NCI-H128 (cell line): ENCODE results near the gene CDHR5.
"Not testable (repeated sequence)": the region's sequence is repeated elsewhere in the genome, so short reads cannot be mapped to it uniquely, and the experiment has no call there.

Experiments used
- DNase-seq: peaks from one replicate; lab custom pipeline; 2025; ENCODE audit not compliant: unreplicated experiment; lab: John Stamatoyannopoulos, UW

CDHR5 gene

DNA sequence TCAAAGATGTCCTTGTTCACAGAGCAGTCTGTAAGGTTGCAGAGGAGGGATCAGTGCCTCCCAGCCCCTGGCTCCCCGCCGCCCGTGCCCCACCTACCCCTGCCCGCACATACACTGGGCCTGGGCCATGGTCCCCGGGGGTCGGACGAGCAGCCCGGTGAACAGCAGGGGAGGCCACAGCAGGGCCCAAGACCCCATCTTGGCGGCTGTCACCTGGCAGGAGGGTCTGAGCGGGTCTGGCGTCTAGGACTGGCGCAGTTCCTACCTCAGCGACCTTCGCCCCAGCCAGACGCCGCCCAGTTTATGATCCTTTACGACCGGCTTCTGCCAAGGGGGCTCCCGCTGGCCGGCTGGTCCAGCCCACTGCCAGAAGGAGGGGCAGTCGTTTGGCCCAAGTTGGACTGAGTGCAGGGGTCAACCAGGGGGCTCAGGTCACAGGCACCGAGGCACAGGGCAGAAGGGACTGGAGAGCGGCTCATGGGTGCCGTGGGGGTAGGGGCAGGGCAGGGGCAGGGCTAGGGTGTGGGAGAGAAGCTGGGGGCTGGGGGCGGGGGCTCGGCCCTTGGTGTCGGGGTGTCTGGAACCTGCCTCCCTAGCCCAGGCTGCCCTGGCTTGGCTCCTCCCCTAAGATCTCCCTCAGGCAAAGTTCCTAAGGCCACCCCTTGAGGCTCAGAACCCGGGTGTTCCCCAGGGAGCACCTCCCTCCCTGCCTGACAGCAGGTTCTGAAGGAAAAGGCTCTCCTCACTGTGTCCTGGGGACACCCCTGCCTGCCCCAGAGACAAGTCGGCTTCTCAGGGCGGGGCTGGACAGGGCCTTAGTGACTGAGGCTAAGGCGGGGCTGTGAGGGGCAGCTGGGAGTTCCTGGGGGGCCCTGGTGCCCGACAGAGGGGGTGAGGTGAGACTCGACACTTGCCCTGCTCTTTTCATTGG lies at the start of gene CDHR5:
CDHR5 (minus strand) TSS at position 251 of the 931 bp plus-strand sequence; CDS start at position 198, 53 bp downstream.
- no peak for DNase-seq

- no peak for DNase-seq
These were observed 49.7 kb upstream of the CDHR5 start for GRCh38 chr11:674406-674805.

GRCh38 chr11:673866-674265 lies 49.1 kb upstream of the CDHR5 start:
- no peak for DNase-seq

- no peak for DNase-seq
These were observed 41.0 kb upstream of the CDHR5 start for GRCh38 chr11:665704-666281.

DNA sequence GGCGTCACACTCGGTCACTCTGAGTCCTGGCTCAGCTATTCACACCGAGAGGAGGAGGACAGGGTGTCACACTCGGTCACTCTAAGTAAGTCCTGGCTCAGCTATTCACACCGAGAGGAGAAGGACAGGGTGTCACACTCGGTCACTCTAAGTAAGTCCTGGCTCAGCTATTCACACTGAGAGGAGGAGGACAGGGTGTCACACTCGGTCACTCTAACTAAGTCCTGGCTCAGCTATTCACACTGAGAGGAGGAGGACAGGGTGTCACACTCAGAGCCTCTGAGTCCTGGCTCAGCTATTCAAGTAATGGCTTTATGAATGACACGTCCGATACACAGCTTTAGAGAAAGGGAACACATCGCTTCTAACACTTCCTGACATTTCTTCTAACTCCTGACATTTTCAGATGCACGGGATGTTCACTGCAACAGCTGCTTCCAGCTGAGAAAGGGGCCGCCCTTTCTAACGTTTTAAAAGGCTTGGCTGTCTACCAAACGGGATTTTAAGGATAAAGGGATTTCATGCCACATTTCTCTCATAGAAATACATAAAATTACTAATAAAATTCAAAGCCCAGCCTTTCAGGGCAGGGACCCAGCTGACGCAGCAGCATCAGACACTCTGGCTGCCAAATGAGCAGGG lies 40.4 kb upstream of the CDHR5 start:
- no peak for DNase-seq

- DNase-seq, result no peak
These were observed 38.0 kb upstream of the CDHR5 start for GRCh38 chr11:662689-663274.

DNA sequence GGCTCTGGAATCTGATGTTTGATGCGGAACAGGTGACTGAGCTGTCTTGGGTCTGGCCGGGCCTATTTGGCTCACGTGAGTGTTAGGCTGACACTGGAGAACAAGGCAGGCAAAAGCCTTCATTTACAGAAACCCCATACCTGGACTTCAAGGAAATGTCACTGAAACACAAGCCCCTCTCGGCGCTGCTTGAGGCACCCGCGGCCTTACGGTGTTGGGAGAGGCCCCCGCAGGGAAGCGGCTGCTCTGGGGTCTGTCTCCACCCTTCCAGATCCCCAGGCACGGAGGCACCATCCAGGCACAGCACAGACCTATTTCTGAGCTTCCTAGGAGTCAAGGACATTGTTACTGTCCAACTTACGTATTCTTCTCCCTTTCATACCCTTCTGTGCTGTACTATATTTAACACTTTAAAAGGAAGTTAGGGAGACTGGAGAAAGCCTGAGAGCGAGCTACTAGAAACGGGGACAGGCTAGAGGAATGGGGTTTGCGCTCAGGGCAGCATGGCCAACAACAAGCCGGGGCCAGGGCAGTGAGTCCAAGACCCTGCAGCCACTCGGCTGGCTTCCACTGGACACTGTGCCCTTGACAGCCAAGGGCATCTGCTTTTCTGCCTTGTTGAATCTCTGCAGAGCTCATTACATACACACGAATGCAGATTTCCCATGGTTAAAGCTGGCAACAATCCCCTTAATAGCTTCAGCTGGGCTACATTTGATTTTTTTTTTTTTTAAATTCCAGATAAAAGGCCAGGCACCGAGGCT lies 36.1 kb upstream of the CDHR5 start:
- DNase-seq, result no peak

DNA sequence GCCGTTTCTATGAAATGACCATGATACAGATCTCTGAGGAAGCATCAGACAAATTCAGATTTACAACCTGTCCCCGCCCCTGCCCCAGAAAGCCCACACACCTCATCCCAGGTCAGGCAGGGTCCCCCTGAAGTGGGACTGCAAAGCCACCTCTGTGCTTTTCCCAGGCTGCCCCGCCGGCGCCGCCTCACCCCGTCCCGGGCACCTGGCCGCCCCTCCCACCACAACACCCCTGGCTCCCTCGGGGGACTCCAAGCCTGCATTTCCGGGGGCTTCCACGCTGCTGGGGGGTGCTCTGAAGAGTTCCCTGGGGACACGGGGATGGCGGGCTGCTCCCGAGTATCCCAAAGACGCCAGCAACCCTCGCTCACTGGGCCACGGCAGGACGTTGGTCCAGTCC lies 35.5 kb upstream of the CDHR5 start:
- DNase-seq, result no peak

DNA sequence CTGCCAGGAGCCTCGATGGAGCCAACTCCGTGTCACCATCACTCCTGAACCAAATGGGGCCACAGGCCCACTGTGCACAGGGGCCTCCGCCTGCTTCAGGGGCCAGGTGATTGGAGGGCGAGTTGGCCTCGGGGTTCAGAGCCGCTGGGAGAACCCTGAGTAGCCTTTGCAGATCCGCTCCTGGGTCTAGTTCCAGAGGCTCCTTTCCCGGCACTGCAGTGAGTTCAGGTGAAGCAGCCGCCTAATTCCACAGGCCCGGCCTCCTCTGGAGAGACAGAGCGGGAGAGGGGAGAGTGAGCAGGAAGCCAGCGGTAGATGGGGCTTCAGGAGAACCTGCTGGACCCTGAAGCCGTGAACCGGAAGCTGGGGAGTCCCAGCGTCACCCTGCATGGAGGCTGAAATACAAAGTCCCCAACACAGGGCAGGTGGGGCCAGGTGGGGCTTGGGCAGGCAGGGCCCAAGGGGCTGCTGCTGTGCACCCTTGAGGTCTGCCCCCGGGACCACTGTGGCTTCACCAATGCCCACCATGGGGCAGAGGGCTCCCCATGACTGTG lies 34.9 kb upstream of the CDHR5 start:
- DNase-seq, result no peak

DNA sequence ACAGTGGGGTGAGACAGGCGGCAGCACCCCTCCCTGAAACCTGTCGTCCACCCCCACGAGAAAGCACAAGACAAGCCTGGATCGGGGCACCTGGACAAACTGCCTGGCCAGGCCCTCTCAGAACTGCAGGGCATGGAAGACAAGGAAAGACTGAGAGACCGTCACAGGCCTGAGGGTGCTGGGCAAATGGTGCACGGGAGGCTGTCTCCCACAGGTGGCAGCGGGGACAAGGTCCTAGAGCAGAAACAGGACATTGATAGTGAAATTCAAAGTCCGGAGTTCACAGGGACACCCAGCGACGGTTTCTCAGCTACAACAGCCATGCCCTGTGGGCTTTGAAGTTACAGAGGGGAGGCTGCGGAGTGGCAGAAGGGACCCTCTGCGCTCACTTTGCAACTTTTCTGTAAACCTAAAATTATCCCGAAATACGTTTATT lies 33.0 kb upstream of the CDHR5 start:
- DNase-seq, result no peak

DNA sequence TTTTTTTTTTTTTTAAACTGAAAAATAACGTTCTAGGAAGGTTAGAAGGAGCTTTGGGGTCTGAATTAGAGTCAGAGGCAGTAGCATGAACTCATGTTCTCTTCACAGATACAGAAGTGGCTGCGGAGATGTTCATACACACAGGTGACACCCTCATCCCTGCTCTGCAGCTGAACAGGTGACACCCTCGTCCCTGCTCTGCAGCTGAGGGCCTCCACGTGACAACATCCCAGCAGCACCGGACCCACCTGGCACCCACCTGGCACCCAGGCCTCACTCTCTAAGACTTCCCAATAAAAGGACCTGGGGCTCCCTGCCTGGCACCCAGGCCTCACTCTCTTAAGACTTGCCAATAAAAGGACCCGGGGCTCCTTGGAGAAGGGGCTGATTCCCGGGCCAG lies 32.1 kb upstream of the CDHR5 start:
- no peak for DNase-seq

DNA sequence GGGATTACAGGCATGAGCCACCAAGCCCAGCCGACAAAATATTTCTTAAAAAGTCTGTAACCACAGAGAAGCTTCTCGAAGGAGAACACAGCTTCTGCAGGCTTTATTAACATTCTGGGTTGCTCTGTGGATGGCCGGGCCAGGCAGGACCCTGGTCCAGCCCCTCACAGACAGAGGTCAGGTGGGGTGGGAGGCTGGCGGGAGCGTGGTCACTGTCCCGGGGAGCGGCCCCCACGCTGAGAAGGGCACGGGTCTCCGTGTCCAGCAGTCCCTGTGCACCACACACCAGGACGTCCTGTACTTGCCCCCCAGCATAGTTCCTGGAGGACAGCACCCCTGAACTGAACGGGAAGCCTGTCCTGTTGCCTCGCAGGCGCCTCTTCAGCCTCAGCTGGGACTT lies 31.7 kb upstream of the CDHR5 start:
- no peak for DNase-seq

- DNase-seq, result no peak
These were observed 30.4 kb upstream of the CDHR5 start for GRCh38 chr11:655036-655726.

DNA sequence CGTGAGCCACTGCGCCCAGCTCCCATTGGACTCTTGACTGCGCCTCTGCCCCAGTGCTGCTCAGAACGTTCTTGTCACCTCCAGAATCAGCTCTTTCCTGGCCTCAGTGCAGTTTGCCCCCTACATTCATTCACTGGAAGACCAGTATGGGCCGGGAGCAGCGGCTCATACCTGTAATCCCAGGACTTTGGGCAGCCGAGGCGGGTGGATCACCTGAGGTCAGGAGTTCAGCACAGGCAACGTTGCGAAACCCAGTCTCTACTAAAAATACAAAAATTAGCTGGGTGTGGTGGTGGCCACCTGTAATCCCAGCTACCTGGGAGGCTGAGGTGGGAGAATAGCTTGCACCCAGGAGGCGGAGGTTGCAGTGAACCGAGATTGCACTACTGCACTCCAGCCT lies 29.7 kb upstream of the CDHR5 start:
- DNase-seq, result not testable (repeated sequence)

- no peak for DNase-seq
These were observed 29.1 kb upstream of the CDHR5 start for GRCh38 chr11:653837-654236.

DNA sequence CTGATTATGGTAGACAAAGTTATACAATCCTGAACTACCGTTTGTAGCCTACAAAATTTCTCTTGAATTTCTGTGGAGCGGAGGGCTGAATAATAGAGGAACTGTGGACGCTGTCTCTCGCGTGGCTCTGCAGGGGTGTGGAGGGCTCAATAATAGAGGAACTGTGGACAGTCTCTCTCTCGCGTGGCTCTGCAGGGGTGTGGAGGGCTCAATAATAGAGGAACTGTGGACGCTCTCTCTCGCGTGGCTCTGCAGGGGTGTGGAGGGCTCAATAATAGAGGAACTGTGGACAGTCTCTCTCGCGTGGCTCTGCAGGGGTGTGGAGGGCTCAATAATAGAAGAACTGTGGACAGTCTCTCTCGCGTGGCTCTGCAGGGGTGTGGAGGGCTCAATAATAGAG lies 28.4 kb upstream of the CDHR5 start:
- DNase-seq, result not testable (repeated sequence)

DNA sequence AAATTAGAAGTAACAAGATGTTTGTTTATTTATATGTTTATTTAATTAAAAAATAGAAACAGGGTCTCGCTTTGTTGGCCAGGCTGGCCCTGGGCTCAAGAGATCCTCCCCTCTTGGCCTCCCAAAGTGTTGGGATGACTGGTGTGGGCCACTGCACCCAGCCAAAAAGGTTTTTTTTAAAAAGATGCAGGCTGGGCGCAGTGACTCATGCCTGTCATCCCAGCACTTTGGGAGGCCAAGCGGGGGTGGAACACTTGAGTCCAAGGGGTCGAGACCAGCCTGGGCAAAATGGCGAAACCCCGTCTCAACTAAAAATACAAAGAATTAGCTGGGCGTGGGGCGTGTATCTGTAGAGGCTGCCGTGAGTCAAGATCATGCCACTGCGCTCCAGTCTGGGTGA lies 25.7 kb upstream of the CDHR5 start:
- DNase-seq, result no peak

DNA sequence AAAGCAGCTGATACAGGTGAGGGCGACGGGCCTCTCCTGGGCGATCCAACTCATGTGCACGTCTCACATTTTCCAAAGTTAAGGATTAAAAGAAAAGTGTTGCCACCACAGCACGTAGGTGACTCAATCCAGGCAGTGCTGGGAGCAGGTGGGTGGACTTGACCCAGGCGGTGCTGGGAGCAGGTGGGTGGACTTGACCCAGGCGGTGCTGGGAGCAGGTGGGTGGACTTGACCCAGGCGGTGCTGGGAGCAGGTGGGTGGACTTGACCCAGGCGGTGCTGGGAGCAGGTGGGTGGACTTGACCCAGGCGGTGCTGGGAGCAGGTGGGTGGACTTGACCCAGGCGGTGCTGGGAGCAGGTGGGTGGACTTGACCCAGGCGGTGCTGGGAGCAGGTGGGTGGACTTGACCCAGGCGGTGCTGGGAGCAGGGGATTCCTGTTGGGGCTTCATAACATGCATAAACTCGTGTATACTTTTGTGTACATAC lies 23.0 kb upstream of the CDHR5 start:
- DNase-seq, result not testable (repeated sequence)

- no peak for DNase-seq
These were observed 21.5 kb upstream of the CDHR5 start for GRCh38 chr11:646214-646613.

- no peak for DNase-seq
These were observed 20.8 kb upstream of the CDHR5 start for GRCh38 chr11:645536-645935.
